NCI-H345 (cell line): ENCODE measurements around the gene COMMD1.
"Not testable (repeated sequence)": the region's sequence is repeated elsewhere in the genome, so short reads cannot be mapped to it uniquely, and the experiment has no call there.

ENCODE experiments used
- DNase-seq: peaks from one replicate; lab custom pipeline; 2025; lab: John Stamatoyannopoulos, UW

Gene COMMD1

DNA sequence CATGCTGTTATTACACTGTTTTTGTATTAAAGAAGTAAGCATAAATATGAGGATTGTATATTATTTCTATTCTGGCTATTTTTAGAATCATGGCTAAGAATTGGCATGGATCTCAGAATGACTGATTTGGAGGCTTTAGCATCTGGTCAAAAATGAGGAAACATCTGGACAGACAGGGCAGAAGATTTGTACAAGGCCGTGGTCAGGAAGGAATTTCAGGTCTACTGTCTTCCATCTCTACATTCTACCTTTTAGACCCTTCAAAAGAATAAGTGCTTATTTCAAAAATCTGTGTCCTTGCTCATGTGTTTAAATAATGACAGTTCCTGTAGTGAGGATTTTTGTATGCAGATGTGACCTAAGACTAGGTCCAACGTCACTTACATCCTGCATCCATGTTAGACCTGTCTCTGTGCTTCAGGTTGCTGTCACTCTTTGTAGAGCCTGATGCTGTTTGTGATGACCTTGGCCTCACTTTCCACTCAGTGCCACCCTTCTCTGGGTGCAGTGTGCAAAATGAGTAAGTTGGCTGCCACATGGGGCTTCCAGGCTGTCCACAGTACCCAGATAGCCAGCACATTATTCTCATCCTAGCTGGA is 235.8 kb downstream of the COMMD1 start:
- no peak for DNase-seq

DNA sequence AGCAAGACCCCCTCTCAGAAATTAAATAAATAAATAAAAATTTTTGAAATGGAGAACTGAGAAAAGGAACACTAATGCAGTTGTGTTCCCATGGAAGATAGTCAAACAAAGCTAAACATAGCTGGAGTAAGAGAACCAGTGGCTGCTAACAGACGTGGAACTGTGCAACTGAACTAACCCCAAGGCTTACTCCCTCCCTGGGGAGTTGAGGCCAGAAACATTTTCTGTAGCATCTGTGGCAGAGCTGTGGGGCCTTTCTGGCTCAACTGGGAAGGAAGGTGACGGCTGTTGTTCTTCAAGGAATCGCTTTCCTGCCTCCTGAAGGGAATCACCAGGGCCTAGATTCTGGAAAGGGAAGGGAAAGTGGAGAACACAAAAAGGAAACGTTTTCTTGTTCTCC is 236.6 kb downstream of the COMMD1 start:
- DNase-seq, result no peak

DNA sequence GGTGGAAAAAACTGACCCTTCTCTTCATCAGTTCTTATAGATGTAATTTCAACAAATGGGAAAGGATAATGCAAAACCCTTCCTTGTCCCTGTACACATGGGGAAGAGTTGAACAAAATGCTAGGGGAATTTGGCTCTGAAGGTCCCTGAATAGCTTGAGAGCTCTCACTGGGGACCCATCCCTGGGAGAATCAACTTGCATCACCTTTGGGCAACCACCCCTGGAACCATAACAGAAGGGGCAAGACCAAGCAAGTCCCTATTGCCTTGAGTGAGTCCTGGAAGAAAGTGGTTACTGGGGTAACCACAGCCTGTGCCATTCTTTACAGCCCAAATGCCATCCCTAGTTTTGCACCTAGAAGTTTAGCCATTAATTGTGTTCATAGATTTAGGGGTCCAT is 238.2 kb downstream of the COMMD1 start:
- no peak for DNase-seq

DNA sequence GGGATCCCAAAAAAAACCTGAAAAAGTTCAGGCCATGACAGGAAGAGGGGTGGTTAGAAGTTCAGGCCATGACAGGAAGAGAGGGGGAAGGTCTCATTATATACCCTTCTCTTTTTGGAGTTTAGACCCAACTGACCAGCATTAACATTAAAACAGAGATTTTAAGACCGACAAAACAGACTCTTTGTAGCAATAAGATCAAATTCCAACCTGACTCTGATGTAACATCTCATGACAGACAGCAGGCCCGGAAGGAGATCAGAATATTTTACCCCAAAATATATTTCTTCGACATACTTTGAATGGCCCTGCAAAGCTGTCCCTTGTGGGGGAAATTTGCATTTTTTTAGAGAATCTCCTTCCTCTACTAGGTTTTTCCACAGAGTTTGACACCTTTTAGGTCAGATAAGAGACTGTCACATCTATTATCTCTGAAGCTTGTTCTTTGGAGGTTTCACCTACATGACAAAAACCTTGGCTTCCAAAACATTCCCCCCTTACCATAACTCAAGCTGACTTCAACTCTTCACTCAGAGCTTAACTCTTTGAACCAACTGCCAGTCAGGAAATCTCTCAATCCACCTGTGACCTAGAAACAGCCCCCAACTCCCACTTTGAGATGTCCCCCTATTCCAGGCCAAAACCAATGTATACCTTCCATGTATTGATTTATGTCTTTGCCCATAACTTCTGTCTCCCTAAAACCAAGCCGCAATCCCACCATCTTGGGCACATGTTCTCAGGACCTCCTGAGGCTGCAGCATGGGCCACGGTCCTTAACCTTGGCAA is 239.4 kb downstream of the COMMD1 start:
- DNase-seq, result no peak

DNA sequence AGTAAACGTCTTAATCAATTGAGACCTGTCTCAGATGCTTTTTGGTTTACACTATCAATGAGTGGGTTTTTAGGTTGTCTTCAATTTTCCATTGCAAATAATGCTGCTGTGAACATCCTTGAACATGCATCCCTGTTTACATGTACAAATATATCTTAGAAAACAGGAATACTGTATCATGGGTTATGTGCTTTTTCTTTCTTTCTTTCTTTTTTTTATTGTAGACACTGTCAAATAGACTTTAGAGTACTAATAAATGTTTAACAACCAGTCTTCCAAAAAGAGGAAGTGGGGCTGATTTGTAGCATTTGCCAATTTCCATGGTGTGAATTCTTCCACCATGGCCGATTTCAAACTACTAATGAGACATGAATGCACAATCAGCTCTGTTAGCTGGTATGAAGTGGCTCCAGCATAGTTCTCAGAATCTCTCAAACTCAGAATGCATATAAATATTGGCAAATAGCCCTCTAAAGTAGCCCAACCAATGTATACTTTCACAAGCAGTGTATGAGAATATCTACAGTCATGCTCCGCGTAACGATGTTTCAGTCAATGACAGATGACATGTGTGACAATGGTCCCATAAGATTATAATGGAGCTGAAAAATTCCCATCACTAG is 240.1 kb downstream of the COMMD1 start:
- DNase-seq, result no peak

DNA sequence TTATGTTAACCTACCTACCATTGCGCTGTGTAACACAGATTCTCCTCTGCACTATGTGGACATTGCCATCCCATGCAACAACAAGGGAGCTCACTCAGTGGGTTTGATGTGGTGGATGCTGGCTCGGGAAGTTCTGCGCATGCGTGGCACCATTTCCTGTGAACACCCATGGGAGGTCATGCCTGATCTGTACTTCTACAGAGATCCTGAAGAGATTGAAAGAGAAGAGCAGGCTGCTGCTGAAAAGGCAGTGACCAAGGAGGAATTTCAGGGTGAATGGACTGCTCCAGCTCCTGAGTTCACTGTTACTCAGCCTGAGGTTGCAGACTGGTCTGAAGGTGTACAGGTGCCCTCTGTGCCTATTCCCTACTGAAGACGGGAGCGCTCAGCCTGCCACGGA is 241.3 kb downstream of the COMMD1 start:
- not testable (repeated sequence) for DNase-seq

DNA sequence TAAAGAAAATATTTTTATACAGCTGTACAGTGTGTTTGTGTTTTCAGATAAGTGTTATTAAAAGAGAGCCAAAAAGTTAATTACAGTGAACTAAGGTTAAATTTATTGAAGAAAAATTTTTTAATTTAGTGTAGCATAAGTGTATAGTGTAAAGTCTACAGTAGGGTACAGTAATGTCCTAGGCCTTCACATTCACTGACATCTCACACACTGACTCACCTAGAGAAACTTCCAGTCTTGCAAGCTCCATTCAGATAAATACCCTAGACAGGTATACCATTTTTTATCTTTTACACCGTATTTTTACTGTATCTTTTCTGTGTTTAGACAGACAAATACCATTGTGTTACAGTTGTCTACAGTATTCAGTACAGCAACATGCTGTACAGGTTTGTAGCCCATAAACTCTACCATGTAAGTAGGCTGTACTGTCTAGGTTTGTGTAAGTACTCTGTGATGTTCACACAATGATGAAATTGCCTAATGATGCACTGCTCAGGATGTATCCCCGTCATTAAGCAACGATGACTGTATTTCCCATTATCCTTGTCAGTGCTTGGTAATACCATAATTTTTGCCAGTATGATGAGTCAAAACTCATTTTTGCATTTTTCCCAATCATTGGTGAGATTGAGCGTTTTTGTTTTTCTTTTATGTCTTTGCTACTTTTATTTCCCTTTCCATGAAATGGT is 242.3 kb downstream of the COMMD1 start:
- DNase-seq, result no peak

DNA sequence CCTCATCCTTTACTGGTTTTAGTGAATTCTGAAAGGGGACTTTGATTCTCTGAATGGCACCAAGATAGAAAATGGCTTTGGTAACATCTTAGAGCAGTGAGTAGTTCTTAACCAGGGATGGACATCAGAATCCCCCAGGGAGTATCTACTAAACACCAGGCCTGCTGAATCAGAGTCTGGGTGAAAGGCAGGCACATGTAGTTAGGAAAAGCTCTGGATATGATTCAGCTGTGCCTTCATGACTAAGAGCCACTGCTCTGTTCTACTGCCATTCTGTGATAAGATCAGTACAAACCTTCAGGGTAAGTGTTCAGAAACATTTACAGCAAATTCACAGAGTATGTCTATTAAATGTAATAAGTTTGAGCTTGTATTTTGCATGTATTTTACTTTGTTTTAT is 244.2 kb downstream of the COMMD1 start:
- no peak for DNase-seq

DNA sequence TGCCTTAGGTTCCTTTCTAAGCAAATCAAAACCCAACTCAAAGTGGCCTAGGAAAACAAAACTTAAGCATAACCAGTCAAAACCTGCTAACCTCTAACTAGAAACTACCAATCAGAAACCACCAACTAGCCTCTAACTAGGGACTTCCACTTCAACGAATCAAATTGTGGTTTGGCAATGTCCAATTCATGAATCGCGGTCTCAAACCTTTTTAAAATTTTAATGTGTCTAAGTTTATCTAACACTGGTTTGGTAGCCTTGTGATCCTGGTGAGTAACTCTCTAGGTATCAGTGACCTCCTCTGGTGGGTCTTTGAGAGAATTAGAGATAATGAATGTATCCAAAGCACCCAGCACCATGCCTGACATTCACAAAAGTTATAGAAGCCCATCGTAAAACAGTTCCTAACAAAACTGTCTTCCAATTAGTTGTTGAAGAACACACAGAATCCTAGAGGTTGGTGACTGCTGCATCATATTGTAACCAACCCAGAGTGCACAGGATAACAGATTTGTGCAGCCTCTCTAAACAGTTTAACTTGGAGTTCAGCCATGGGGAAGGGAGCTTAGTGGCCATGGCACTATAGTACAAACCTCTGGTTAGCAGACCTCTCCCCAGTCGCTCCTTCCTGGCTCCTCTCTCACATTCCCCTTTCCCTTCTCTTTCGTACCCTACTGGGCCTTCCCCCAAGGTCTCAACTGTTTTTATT is 245.3 kb downstream of the COMMD1 start:
- no peak for DNase-seq

DNA sequence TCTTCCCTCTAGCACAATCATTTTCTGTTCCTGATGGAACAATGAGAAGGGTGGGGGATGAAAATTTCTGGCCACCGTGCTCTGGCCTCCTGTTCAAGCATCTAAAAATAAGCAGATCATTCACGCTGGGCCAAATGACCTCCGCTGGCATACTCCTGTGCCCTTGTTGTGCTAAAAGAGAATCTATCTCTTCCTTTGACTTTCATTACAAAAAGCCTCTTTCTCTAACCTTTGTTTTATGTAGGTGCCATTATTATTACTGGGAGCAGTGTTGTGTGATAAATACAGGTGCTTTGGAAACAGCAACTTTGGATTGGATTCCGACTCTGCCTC is 245.8 kb downstream of the COMMD1 start:
- DNase-seq, result no peak

DNA sequence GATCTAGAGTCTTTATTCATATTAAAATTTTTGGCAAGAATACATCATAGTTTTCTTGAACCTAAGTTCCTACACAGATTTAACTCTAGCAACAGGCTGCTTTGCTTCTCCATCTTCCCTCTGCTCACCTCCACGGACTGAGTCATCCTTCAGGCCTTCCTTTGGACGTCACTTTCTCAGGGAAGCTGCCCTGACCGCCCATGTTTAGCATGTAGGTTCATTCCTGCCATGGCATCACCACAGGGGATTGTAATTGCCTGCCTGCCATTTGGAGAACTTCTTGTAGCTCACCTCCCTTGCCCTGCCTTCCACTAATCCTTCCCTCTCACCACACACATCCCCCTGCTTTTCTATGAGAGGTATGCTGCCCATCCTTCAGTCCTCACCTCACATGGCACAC is 246.5 kb downstream of the COMMD1 start:
- no peak for DNase-seq

DNA sequence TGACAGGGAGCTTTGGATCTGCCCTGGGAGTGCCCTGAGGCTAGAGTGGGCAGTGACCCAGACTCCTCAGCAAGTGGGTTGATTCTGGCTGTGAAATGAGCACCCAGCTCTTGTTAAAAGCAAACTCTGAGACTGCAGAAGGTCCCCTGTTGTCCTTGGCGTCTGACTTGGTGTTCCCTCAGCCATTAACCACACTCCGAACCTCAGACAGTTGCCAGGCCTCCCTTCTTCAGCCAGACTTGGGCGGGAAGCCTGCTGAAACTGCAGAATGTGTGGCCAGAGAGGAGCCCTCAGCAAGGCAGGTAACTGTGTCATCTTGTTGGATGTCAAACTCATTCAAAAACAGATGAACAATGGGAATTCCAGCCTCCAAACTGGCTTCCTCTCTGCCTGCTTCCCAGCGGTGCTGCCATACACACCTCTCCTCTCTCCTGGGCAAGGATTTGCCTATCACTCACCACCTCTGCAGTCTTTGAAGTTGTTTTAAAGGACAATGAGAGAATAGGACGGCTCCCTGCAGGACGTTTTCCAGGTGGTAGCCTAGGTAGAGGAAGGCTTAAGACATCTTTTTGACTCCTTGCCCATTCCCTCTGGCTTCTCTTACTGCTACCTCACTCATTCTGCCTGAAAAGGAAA is 251.5 kb downstream of the COMMD1 start:
- no peak for DNase-seq

DNA sequence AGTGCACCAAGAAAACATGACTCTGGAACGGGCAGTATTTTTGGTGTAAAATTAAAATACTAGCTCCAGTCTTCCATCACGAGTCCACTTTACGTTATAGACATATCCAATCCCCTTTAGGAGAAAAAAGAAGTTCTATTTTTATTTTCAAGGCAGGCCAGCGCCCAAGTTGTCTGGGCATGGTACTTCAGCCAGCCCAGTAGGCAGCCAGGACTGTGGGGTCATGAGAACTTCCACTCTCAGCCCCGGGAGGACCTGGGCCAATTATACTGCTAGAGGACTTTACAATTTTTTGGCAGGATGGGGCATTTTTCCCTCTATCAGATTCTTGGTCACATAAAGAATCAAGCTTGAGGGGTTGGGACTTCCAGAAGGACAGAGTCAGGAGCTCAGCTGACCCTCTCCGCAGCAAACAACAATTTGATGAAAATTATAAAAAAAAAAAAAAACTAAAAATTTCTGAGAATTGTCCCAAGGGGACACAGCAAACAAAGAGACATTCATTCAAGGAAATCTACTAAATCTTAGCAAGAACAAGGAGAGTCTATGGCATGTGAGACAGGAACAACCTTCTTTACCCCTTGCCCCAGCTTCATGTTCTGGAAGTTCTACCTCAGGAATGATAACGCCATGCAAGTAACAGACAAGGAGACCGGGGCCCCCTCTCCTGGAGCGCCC is 253.1 kb downstream of the COMMD1 start:
- DNase-seq, result no peak

DNA sequence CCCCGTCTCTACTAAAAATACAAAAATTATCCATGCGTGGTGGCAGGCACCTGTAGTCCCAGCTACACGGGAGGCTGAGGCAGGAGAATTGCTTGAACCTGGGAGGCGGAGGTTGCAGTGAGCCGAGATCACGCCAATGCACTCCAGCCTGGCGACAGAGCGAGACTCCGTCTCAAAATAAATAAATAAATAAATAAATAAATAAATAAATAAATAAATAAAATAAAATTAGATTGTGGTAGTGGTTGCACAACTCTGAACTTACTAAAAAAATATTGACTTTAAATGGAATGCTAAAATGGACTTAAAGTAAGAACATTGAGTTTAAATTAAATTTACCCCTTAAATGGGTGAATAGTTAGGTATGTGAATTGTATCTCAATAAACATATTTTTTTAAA is 255.2 kb downstream of the COMMD1 start:
- DNase-seq, result not testable (repeated sequence)

DNA sequence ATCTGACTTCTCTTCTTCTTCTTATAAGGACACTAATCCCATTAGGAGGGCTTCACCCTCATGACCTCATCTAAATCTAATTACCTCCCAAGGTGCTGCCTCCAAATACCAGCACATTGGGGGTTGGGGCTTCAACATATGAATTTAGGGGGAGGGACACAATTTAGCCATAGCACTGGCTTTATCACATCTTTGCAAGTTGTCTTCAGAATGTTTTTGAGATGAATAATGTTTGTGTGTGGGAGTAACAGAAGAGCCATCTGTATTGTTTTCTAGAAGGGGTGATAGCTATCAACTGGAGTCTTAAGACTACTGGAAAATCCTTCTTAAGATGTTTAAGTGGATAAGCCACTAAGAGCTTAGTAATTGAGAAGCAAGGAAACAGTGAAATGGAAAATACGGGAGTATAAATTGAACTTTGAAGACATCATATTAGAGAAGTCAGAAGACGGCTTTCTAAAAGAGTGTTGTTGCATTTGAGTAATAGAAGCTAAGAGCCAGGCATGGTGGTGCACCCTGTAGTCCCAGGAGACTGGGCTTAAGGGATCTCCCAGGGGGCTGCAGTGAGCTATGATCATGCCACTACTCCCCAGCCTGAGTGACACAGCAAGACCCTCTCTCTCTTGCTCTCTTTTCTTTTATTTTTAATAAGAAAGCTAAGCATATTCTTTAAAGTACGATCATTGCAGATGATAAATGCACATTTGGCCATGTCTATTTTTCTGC is 257.8 kb downstream of the COMMD1 start:
- DNase-seq, result no peak

DNA sequence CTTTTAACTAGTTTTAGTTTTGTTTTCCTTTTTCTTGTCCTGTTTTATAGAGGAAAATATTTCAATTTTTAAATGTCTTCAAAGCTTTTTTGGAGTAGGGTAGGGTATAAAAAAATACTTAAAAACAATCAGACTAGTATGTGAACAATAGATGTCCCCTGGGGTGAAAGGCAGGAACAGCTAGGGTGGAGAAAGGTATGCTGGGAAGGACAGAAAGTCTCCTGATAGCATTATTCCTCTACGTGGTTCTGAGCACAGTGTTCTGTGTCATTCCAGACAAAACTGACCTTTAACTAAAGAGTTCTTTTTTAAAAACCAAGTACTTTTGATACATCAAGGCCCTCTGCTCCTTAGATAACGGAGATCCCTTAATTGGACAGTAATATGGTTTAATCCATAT is 258.4 kb downstream of the COMMD1 start:
- DNase-seq, result no peak

DNA sequence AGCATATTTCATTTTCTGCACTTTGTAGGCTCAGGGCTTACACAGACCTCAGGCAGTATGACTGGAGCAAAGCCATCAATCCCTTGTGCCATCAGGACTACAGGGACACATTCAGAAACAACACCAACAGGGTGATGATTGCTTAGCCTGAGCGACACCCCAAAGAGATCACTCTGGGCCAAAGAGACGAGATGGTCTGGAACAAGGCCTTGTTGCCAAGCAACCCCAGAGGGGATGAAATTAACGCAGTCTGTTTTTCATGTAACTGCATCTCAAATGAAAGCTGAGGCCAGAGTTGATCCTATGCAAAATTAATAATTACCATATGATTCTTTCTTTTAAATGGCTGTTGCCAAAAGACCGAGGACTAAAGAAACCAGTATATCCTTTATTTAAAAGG is 270.3 kb downstream of the COMMD1 start:
- no peak for DNase-seq

DNA sequence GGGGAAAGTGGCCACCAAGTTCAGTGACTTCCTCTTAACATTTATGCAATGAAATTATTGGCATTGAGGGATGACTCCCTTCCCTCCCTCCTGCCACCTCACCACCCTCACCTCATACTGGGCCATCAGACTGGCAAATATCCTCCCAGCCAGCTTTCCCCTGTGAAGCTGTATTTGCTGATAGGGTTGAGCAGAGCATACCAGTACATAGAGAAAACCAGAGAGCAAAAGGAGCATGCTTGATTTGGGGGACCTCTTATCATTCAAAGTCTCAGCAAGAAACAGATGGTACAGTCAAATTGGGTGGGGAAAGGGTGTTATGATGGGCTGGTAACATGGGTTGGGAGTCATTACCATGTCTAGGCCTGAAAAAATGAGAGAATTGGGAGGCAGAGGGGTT is 271.3 kb downstream of the COMMD1 start:
- DNase-seq, result no peak

DNA sequence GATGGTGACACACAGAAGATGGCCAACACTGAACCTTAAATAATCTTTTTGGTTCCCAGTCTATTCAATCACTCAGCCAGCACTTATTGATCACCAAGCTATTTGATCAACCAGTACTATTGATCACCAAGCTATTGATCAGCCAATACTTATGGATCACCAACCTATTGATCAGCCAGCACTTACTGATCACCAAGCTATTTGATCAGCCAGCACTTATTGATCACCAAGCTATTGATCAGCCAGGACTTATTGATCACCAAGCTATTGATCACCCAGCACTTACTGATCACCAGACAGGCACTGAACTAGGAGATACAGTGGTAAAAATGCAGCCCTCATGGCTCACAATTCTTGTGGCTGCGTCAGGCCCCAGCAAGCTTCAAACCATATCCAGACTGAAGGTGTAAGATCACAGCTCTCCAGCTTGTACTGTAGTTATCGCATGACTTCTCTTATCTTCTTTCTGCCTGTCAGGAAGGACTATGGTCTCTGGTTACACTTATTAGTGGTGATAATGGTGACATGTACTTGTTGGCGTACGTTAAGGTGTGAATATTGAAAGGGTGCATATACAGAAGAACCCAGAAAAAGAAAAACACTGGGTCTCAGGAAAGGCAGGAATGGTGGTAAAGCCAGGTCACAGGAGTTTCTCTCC is 272.0 kb downstream of the COMMD1 start:
- no peak for DNase-seq

DNA sequence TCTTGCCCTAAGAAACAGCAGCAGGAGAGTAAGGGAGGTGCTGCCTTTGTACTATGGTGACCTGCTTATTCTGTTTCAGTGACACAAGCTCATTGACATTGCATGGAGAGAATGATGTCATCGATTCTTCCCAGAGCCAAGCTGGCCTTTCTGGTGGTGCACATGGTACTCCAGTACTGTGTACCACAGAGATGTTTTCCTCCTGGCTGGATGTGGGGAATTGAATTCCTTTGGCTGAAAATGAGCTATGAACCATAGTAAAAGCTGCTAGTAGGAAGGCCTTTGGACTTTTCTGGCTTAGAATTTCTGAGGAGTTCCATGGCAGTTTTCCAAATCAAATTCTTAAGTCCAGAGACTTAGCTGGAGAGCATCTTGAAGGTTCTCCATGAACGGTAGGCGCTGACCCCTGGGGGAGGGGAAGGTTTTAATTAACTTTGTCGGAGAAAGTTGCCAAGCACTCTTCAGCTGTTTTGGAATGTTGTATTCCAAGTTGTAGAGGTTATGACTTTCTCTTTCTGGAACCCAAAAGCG is 273.3 kb downstream of the COMMD1 start:
- DNase-seq, result no peak
